ENCODE measurements around the gene VWA2.

VWA2 gene

DNA sequence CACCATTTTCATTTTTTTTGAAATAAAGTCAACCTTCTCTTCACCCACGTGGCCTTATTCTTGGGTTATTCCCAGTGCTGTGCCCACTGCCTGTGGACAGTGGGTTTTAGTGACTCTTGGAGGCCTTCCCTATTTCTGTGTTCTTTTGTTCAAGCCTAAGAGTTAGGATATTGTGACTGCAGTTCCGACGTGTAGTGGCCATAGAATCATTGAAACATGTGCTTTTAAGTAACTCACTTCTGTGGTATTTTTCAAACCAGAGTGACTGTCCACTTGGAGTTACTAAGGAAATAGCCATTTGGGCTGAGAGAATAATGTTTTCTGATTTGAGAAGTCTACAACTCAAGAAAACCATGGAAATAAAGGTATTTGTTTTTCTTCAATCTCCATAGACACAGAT is 36.2 kb upstream of the VWA2 start:
- Histone ChIP-seq H3K9ac (no peak overlapping the region), H3K36me3 (ENCODE audit: control insufficient read depth, insufficient read depth, low read length) (no peaks in the 10 kb centered on the region), H3K79me2 (no peaks in the 10 kb centered on the region), H2AFZ (no peak overlapping the region), H3K9me3 (ENCODE audit: control insufficient read depth, low read length) (no peaks in the 10 kb centered on the region), H3K4me3 (ENCODE audit: low read depth, low read length) (no peak overlapping the region), H3K4me2 (ENCODE audit: low read length) (no peak overlapping the region), H3K27ac (no peak overlapping the region), H3K27me3 (ENCODE audit: control insufficient read depth, insufficient read depth, low read length) (no peaks in the 10 kb centered on the region), H3K4me1 (no peaks in the 10 kb centered on the region)
- TF ChIP-seq, protein P1, sequence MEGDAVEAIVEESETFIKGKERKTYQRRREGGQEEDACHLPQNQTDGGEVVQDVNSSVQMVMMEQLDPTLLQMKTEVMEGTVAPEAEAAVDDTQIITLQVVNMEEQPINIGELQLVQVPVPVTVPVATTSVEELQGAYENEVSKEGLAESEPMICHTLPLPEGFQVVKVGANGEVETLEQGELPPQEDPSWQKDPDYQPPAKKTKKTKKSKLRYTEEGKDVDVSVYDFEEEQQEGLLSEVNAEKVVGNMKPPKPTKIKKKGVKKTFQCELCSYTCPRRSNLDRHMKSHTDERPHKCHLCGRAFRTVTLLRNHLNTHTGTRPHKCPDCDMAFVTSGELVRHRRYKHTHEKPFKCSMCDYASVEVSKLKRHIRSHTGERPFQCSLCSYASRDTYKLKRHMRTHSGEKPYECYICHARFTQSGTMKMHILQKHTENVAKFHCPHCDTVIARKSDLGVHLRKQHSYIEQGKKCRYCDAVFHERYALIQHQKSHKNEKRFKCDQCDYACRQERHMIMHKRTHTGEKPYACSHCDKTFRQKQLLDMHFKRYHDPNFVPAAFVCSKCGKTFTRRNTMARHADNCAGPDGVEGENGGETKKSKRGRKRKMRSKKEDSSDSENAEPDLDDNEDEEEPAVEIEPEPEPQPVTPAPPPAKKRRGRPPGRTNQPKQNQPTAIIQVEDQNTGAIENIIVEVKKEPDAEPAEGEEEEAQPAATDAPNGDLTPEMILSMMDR (IDR thresholded peaks at IDR 0.05), result no peak

DNA sequence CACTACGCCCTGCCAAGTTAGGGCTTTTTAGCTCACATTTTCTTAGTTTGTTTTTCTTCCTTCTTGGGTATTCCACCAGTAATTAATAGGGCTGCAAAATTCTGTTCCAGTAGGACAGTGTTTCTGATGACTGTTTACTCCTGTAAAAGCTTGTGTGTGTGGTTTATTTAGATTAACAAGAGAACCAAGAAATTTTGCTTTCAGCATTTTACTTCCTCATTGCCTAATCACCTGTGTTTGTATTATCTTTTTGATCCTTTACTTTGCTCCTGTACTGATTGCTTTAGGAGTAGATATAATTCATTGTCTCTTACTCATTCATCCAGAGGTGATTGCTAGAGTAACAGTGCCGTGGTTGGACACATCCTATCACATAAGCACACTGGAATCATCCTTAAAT is 32.2 kb upstream of the VWA2 start:
- no peak overlapping the region for H3K4me3 ChIP-seq (ENCODE audit: low read depth, low read length)
- H3K27me3 ChIP-seq (ENCODE audit: control insufficient read depth, insufficient read depth, low read length), result no peaks in the 10 kb centered on the region
- TF ChIP-seq, protein P1 (IDR thresholded peaks at IDR 0.05), result no peak
- no peak overlapping the region for H3K4me2 ChIP-seq (ENCODE audit: low read length)
- H2AFZ ChIP-seq, result no peak overlapping the region
- no peak overlapping the region for H3K9ac ChIP-seq
- no peak overlapping the region for H3K27ac ChIP-seq
- no peaks in the 10 kb centered on the region for H3K79me2 ChIP-seq
- H3K4me1 ChIP-seq, result no peaks in the 10 kb centered on the region
- no peaks in the 10 kb centered on the region for H3K9me3 ChIP-seq (ENCODE audit: control insufficient read depth, low read length)
- H3K36me3 ChIP-seq (ENCODE audit: control insufficient read depth, insufficient read depth, low read length), result no peaks in the 10 kb centered on the region

DNA sequence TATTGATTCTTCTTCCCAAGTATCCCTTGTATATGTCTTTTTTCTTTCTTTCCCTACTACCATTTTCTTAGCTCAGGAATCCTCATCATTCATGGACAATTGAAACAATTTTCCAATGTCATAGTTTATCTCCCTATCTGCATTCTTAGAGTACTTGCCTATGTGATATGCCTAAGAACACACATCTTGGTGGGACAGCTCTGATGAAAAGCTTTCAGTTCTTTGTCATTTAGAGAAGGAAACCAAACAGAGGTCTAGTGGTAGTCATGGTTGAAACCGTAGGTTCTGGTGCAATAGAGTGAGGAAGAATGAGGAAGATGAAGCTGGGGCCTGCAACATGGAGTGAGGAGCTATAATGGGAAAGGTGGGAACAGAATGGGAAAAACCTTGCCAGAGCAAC is 31.7 kb upstream of the VWA2 start:
- no peak overlapping the region for H3K27ac ChIP-seq
- no peaks in the 10 kb centered on the region for H3K36me3 ChIP-seq (ENCODE audit: control insufficient read depth, insufficient read depth, low read length)
- H2AFZ ChIP-seq, result no peak overlapping the region
- no peaks in the 10 kb centered on the region for H3K4me1 ChIP-seq
- H3K4me3 ChIP-seq (ENCODE audit: low read depth, low read length), result no peak overlapping the region
- H3K27me3 ChIP-seq (ENCODE audit: control insufficient read depth, insufficient read depth, low read length), result no peaks in the 10 kb centered on the region
- no peak overlapping the region for H3K4me2 ChIP-seq (ENCODE audit: low read length)
- TF ChIP-seq, protein P1 (IDR thresholded peaks at IDR 0.05), result no peak
- H3K9me3 ChIP-seq (ENCODE audit: control insufficient read depth, low read length), result no peaks in the 10 kb centered on the region
- no peak overlapping the region for H3K9ac ChIP-seq
- H3K79me2 ChIP-seq, result no peaks in the 10 kb centered on the region

DNA sequence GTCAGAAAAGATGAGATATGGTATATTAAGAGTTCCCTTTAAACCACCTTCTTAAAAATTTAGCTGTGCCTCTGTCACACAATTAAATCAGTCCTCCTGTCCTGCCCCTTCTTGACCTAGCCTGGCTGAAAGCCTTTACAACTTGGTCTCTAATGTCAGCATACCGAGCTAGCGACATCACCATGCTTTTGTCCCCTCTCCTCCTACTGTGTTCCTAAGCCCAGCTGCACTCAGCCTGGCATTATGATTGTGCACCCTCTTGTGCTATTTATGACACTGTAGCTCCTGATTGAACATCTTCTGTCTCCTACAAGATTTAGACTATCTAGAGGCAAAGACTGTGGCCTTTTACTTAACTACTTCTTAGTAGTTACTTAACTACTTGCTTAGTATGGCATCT is 30.7 kb upstream of the VWA2 start:
- no peak overlapping the region for H3K4me2 ChIP-seq (ENCODE audit: low read length)
- no peaks in the 10 kb centered on the region for H3K9me3 ChIP-seq (ENCODE audit: control insufficient read depth, low read length)
- no peaks in the 10 kb centered on the region for H3K27me3 ChIP-seq (ENCODE audit: control insufficient read depth, insufficient read depth, low read length)
- no peak overlapping the region for H3K4me3 ChIP-seq (ENCODE audit: low read depth, low read length)
- no peaks in the 10 kb centered on the region for H3K4me1 ChIP-seq
- TF ChIP-seq, protein P1 (IDR thresholded peaks at IDR 0.05), result no peak
- H3K9ac ChIP-seq, result no peak overlapping the region
- H2AFZ ChIP-seq, result no peak overlapping the region
- no peaks in the 10 kb centered on the region for H3K79me2 ChIP-seq
- H3K36me3 ChIP-seq (ENCODE audit: control insufficient read depth, insufficient read depth, low read length), result no peaks in the 10 kb centered on the region
- no peak overlapping the region for H3K27ac ChIP-seq

DNA sequence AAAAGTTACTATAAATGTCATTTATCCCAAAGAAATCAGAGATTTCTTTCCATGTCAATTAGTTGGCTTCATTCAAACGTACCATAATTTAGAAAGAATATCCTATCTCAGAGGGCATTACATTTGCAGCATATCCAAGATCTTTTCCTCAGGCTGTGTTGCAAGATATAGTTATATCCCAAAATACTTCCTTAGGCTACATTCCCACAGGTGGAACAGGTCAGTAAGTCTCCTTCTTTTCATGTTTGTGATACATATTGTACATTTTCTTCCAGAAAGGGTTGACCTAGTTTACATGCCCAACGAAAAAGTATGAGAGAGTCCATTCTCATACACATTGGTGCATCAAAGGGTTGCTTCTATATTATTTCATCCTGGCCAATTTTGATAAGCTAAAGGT is 26.9 kb upstream of the VWA2 start:
- H3K9me3 ChIP-seq (ENCODE audit: control insufficient read depth, low read length), result no peaks in the 10 kb centered on the region
- H3K36me3 ChIP-seq (ENCODE audit: control insufficient read depth, insufficient read depth, low read length), result no peaks in the 10 kb centered on the region
- TF ChIP-seq, protein P1 (IDR thresholded peaks at IDR 0.05), result no peak
- H2AFZ ChIP-seq, result no peak overlapping the region
- H3K27me3 ChIP-seq (ENCODE audit: control insufficient read depth, insufficient read depth, low read length), result no peaks in the 10 kb centered on the region
- H3K4me2 ChIP-seq (ENCODE audit: low read length), result no peak overlapping the region
- H3K9ac ChIP-seq, result no peak overlapping the region
- no peak overlapping the region for H3K4me3 ChIP-seq (ENCODE audit: low read depth, low read length)
- no peaks in the 10 kb centered on the region for H3K79me2 ChIP-seq
- no peaks in the 10 kb centered on the region for H3K4me1 ChIP-seq
- H3K27ac ChIP-seq, result no peak overlapping the region
